Muscle of leg (tissue), 11 donors: ENCODE results near the gene GGCX. TPM values are rescaled to one million over a fixed set of nuclear protein-coding genes. Genes with fewer than 3 reads are reported as not detected.

Experiments
- DNase-seq: peaks from one replicate; pipeline ENCODE4 v3.0.0; 2013
- H3K27ac ChIP-seq: one replicate; pipeline ENCODE4 v1.5.1; 2013; ENCODE audit warnings: mild to moderate bottlenecking, low read length, control low read depth
- H3K27me3 ChIP-seq: one replicate; pipeline ENCODE4 v1.6.1; 2013; ENCODE audit warnings: low read length; ENCODE audit not compliant: control insufficient read depth, insufficient read depth
- H3K36me3 ChIP-seq: one replicate; pipeline ENCODE4 v1.6.1; 2013; ENCODE audit warnings: low read length; ENCODE audit not compliant: control insufficient read depth, insufficient read depth
- H3K4me1 ChIP-seq: one replicate; pipeline ENCODE4 v1.6.1; 2013; ENCODE audit warnings: low read length; ENCODE audit not compliant: control insufficient read depth, insufficient read depth
- H3K4me3 ChIP-seq: one replicate; pipeline ENCODE4 v1.5.1; 2013; ENCODE audit warnings: low read length, control low read depth
- H3K9me3 ChIP-seq: replicated peaks from 2 replicates; pipeline ENCODE4 v1.6.1; 2013; ENCODE audit warnings: low read depth, low read length; ENCODE audit not compliant: control insufficient read depth
- WGBS: methylation state at CpG from one replicate; pipeline ENCODE4 v1.1.5; 2013; ENCODE audit warnings: missing lambda C conversion rate; ENCODE audit not compliant: insufficient coverage; 5-methylcytosine and 5-hydroxymethylcytosine counted together
- polyA plus RNA-seq, 8 donors: library from polyadenylated mRNA; unstranded; fragments of 120-200 nt; gene quantifications; one replicate each; pipeline versions ENCODE4 v1.2.1 to v1.2.3, GENCODE V29; 2013; ENCODE audit warnings: inconsistent platforms in 1 of 8, low replicate concordance in 1 of 8; ENCODE audit not compliant: insufficient read length in 8 of 8, insufficient read depth in 1 of 8
- total RNA-seq: library from RNA; stranded (reverse); fragments of 120-200 nt; gene quantifications from one replicate; pipeline ENCODE4 v1.2.4, GENCODE V29; 2013

Gene GGCX
- total and polyA plus RNA-seq, 9 donors, result 16.5 to 26.2 (median 21.4) TPM

- 80% methylated on average over 2 of the region's 3 CpGs for WGBS
- no peak overlapping the region for H3K4me3 ChIP-seq
- H3K36me3 ChIP-seq, result peaks cover 1% of the 10 kb centered on the region
- DNase-seq, result no peak
- H3K27ac ChIP-seq, result no peak overlapping the region
- peaks cover 11% of the 10 kb centered on the region for H3K4me1 ChIP-seq
- H3K9me3 ChIP-seq, result peaks cover 2% of the 10 kb centered on the region
- H3K27me3 ChIP-seq, result no peaks in the 10 kb centered on the region
These were observed 26.4 kb downstream of the GGCX start for GRCh38 chr2:85534881-85535280.

GRCh38 chr2:85534099-85534498, 27.2 kb downstream of the GGCX start:
- H3K27me3 ChIP-seq, result no peaks in the 10 kb centered on the region
- peaks cover 2% of the 10 kb centered on the region for H3K9me3 ChIP-seq
- H3K4me1 ChIP-seq, result peaks cover 11% of the 10 kb centered on the region
- DNase-seq, result no peak
- H3K36me3 ChIP-seq, result no peaks in the 10 kb centered on the region
- H3K4me3 ChIP-seq, result no peak overlapping the region
- H3K27ac ChIP-seq, result no peak overlapping the region
- no CpG with 5 or more reads among the region's 3 CpGs for whole genome bisulfite sequencing

- H3K9me3 ChIP-seq, result peaks cover 2% of the 10 kb centered on the region
- no peak overlapping the region for H3K4me3 ChIP-seq
- no peaks in the 10 kb centered on the region for H3K27me3 ChIP-seq
- no peak for DNase-seq
- WGBS, result no CpG with 5 or more reads among the region's 2 CpGs
- no peak overlapping the region for H3K27ac ChIP-seq
- no peaks in the 10 kb centered on the region for H3K36me3 ChIP-seq
- H3K4me1 ChIP-seq, result no peaks in the 10 kb centered on the region
These were observed 29.7 kb downstream of the GGCX start for GRCh38 chr2:85531589-85531988.

GRCh38 chr2:85529809-85530208, 31.5 kb downstream of the GGCX start:
- no peaks in the 10 kb centered on the region for H3K27me3 ChIP-seq
- H3K36me3 ChIP-seq, result no peaks in the 10 kb centered on the region
- H3K4me1 ChIP-seq, result peaks cover 5% of the 10 kb centered on the region
- H3K9me3 ChIP-seq, result peaks cover 2% of the 10 kb centered on the region
- H3K4me3 ChIP-seq, result no peak overlapping the region
- WGBS, result no CpG with 5 or more reads among the region's 1 CpG
- H3K27ac ChIP-seq, result no peak overlapping the region
- DNase-seq, result no peak

GRCh38 chr2:85528355-85528754, 32.9 kb downstream of the GGCX start:
- no peaks in the 10 kb centered on the region for H3K27me3 ChIP-seq
- H3K36me3 ChIP-seq, result no peaks in the 10 kb centered on the region
- no peak overlapping the region for H3K27ac ChIP-seq
- no peak overlapping the region for H3K4me3 ChIP-seq
- no peak for DNase-seq
- H3K4me1 ChIP-seq, result peaks cover 19% of the 10 kb centered on the region
- H3K9me3 ChIP-seq, result peaks cover 2% of the 10 kb centered on the region
- whole genome bisulfite sequencing, result 91% methylated on average over 2 of the region's 2 CpGs

GRCh38 chr2:85527787-85528186, 33.5 kb downstream of the GGCX start:
- H3K27ac ChIP-seq, result no peak overlapping the region
- DNase-seq, result no peak
- no peaks in the 10 kb centered on the region for H3K36me3 ChIP-seq
- no peaks in the 10 kb centered on the region for H3K27me3 ChIP-seq
- peaks cover 19% of the 10 kb centered on the region for H3K4me1 ChIP-seq
- peaks cover 2% of the 10 kb centered on the region for H3K9me3 ChIP-seq
- H3K4me3 ChIP-seq, result no peak overlapping the region

- no peak for DNase-seq
- WGBS, result 73% methylated on average over 3 of the region's 4 CpGs
- Histone ChIP-seq H3K9me3 (peaks cover 2% of the 10 kb centered on the region), H3K27ac (no peak overlapping the region), H3K27me3 (no peaks in the 10 kb centered on the region), H3K4me3 (no peak overlapping the region), H3K36me3 (no peaks in the 10 kb centered on the region), H3K4me1 (peaks cover 19% of the 10 kb centered on the region)
These were observed 35.7 kb downstream of the GGCX start for GRCh38 chr2:85525567-85525966.

GRCh38 chr2:85525029-85525428, 36.3 kb downstream of the GGCX start:
- Histone ChIP-seq H3K36me3 (no peaks in the 10 kb centered on the region), H3K4me1 (peaks cover 19% of the 10 kb centered on the region), H3K9me3 (peaks cover 2% of the 10 kb centered on the region), H3K4me3 (no peak overlapping the region), H3K27me3 (no peaks in the 10 kb centered on the region), H3K27ac (peak overlapping the region; percentile 29)
- 13% methylated on average over 2 of the region's 5 CpGs for WGBS
- no peak for DNase-seq

GRCh38 chr2:85524336-85524908, 36.9 kb downstream of the GGCX start:
- H3K4me3 ChIP-seq, result no peak overlapping the region
- DNase-seq, result peak; percentile 66
- H3K36me3 ChIP-seq, result no peaks in the 10 kb centered on the region
- WGBS, result 16% methylated on average over 3 of the region's 8 CpGs
- H3K27me3 ChIP-seq, result no peaks in the 10 kb centered on the region
- no peaks in the 10 kb centered on the region for H3K9me3 ChIP-seq
- peak overlapping the region; percentile 42 for H3K27ac ChIP-seq
- peaks cover 19% of the 10 kb centered on the region for H3K4me1 ChIP-seq

- no peaks in the 10 kb centered on the region for H3K9me3 ChIP-seq
- no peak for DNase-seq
- peak overlapping the region; percentile 17 for H3K27ac ChIP-seq
- no peaks in the 10 kb centered on the region for H3K27me3 ChIP-seq
- H3K4me1 ChIP-seq, result peaks cover 19% of the 10 kb centered on the region
- WGBS, result 54% methylated on average over 3 of the region's 5 CpGs
- no peak overlapping the region for H3K4me3 ChIP-seq
- no peaks in the 10 kb centered on the region for H3K36me3 ChIP-seq
These were observed 37.4 kb downstream of the GGCX start for GRCh38 chr2:85523903-85524335.
